ENCODE data around the gene MGAT5.

MGAT5 gene

GRCh38 chr2:134411828-134412638 is 158.2 kb downstream of the MGAT5 start:
- DNase-seq (ENCODE audit: extremely low read depth in 1 of 2, low read depth in 1 of 2): peak; percentile 29 to 46

GRCh38 chr2:134412639-134412999 is 158.7 kb downstream of the MGAT5 start:
- no peak for DNase-seq (ENCODE audit: extremely low read depth in 1 of 2, low read depth in 1 of 2)

DNA sequence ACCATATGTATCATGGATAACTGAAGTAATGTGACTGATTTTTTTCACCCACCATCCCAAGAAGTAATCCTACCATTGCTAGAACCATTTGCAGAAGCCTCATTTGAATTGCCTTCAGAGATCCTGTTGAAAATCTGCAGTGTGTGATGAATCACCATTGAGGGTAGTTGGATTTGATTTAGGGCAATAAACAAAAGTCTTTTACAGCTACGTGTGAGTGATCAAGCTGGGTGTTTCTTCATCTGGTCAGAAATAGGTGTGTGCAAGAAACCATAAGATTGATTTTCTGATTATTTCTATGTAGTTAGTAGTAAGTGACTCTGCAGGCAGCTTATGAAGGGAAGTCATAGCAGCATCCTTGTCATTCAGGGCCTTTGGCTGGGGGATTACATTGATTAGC is 159.6 kb downstream of the MGAT5 start:
- no peak for DNase-seq (ENCODE audit: extremely low read depth in 1 of 2, low read depth in 1 of 2)

GRCh38 chr2:134413912-134414311 is 160.0 kb downstream of the MGAT5 start:
- no peak for DNase-seq (ENCODE audit: extremely low read depth in 1 of 2, low read depth in 1 of 2)

DNA sequence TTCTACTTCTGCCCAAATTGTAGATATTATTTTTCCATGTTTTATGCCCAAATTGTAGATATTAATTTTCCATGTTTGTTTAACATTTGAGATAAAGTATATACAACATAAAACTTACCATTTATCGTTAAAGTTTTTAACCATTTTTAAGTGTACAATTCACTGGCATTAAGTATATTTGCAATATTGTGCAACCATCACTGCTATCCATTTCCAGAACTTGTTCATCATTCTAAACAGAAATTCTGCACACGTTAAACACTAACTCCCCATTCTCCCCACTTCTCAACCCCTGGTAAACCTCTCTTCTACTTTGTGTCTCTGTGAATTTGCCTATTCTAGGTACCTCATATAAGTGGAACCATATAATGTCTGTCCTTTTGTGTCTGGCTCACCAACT is 162.1 kb downstream of the MGAT5 start:
- no peak for DNase-seq (ENCODE audit: extremely low read depth in 1 of 2, low read depth in 1 of 2)

DNA sequence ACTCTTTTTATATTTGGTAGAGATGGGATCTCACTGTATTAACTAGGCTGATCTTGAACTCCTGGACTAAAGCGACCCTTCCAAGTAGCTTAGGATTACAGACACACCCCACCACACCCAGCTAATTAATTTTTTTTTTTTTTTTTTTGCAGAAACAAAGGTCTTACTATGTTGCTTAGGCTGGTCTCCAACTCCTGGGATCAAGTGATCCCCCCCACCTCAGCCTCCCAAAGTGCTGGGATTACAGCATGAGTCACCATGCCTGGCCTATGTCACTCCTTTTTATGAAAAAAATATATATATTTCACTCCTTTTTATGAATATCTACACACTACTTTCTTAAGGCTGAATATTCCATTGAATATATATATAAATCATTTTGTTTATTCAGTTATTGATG is 162.8 kb downstream of the MGAT5 start:
- DNase-seq (ENCODE audit: extremely low read depth in 1 of 2, low read depth in 1 of 2): no peak

GRCh38 chr2:134417968-134418582 is 164.2 kb downstream of the MGAT5 start:
- DNase-seq (ENCODE audit: extremely low read depth in 1 of 2, low read depth in 1 of 2): no peak

DNA sequence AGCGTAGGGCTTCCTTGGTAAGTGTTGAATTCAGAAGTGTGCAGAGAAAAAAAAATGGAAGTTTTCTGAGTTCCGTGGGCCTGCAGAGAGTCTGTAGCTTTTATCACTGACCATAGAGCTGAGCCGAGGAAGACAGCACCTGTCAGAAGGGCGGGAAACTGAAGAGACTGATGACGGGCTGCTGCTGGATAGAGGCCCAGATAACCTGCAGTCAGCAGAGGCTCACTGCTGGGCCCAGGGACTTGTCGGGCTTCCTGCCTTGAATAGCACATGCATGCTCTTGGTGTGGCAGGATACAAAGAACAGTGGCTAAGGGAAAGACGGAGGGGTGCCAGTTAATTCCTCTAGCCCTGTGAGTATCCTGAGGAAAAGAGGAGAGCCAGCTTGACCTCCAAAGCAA is 166.4 kb downstream of the MGAT5 start:
- DNase-seq (ENCODE audit: extremely low read depth in 1 of 2, low read depth in 1 of 2): no peak

GRCh38 chr2:134420920-134421319 is 167.0 kb downstream of the MGAT5 start:
- no peak for DNase-seq (ENCODE audit: extremely low read depth in 1 of 2, low read depth in 1 of 2)

DNA sequence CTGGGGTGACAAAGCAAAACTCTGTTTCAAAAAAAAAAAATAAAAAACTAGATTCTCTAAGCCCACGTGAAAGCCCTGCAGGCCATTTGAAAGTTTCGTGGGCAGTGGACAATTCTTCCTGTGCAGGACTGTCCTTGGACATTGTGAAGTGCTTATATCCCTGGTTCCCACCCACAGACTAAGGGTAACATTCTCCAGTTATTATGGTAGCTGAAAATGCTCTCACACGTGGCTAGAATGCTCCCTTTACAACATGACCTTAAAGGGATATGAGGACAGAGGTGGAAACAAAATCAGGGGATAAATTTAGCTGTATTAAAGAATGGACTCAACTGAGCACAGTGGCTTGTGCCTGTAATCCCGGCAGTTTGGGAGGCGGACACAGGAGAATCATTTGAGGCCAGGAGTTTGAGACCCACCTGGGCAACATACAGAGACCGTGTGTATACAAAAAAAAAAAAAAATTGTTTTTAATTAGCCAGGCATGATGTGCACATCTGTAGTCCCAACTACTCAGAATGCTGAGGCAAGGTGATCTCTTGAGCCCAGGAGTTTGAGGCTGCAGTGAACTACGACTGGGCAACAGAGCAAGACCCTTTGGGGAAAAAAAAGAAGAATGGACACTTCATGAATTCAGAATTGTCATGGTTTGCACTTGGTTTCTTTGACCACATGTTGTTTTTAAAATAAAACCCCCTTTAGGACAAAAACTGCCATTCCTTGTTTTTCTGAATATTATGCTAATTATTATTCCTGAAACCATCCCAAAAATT is 167.9 kb downstream of the MGAT5 start:
- DNase-seq (ENCODE audit: extremely low read depth in 1 of 2, low read depth in 1 of 2): no peak

DNA sequence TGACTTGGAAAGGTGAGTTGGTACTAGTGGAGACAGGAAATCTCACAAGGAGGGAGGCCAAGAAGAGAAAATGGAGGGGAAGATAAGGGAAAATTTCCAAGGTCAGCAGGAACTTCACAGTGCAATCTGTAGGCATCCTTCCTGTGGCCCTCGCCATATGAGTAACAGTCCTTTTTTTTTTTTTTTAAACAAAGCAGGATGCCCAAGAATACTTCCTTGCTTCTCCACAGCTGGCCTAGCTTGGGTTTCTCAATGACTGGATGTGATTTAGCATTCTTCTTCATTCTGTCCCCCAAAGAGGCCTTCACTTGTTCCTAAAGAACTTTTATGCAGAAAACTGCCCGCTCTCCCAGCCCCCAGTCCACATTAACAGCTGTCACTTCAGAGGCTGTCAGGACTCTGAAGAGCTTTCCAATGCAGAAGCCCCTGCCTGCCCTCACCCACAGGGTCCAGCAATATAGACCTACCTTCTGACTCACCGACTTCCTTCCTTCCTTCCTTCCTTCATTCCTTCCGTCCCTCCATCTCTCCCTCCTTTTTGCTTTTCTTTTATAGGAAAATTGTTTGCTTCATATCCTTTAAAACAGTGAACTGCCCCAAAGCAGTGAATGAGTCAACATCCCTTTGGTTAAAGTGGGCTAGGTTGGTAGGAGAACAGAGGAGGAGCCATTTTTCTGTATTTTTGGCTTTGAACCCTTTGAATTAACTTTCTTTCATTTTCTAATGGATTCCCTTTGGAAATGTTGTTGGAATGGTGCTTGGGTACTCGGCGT is 172.0 kb downstream of the MGAT5 start:
- no peak for DNase-seq (ENCODE audit: extremely low read depth in 1 of 2, low read depth in 1 of 2)

DNA sequence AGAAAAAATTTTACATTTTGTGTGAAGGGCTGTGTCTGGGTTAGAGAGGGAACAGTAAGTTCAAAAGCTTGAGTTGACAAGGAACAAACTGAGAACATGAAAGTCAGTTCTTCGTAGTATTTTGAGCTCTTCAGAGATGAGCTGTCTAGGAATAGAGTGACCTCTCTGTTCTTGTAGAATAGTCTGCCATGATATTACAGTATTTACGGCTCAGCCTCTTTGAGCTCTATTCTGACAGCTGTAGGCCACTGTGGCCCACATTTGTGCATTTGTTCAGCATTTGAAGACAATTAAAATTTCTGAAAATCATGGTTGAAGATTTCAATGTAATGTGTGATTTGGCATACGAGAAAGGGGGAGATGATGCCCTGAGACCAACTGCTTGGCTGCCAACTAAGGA is 172.8 kb downstream of the MGAT5 start:
- no peak for DNase-seq (ENCODE audit: extremely low read depth in 1 of 2, low read depth in 1 of 2)

- no peak for DNase-seq (ENCODE audit: extremely low read depth in 1 of 2, low read depth in 1 of 2)
Observed at GRCh38 chr2:134429886-134430285, 176.0 kb downstream of the MGAT5 start.

- no peak for DNase-seq (ENCODE audit: extremely low read depth in 1 of 2, low read depth in 1 of 2)
Observed at GRCh38 chr2:134431838-134432434, 178.1 kb downstream of the MGAT5 start.

DNA sequence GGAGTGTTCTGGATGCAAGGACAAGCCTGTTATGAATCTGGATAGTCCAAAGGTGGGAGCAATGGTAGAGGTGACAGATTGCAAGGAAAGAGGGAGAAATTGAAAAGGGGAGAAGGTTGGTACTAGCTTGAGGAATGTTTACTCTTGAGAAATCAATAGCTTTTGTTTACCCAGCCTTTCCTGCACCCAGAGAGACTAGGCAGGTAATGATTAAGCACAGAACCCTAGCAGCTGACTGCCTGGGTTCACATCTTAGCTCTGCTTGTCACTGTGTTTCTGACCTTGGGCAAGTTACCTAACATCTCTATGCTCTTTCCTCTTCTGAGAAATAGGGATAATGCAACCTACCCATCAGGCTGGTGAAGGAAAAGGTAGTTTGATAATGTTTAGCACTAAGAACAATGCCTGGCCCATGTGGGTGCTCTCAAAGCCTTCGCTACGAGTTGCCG is 178.6 kb downstream of the MGAT5 start:
- DNase-seq (ENCODE audit: extremely low read depth in 1 of 2, low read depth in 1 of 2): no peak

DNA sequence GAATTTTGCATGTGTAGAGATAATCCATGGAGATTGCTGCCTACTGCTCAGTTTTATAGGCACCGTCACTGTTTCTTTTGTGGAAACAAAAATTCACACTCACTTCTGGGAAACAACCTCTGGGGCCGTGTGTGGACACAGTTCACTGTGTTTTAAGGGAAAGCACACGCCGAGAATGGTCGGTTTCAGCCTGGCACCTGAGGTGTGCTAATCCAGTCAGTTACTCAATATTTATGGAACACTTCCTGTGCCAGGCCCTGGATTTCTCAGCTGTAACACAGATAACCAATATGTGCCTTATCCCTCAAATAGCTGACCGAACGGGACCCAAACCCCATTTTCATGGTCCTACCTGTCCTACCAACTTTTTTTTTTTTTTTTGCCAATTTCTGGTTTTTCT is 179.6 kb downstream of the MGAT5 start:
- no peak for DNase-seq (ENCODE audit: extremely low read depth in 1 of 2, low read depth in 1 of 2)

- no peak for DNase-seq (ENCODE audit: extremely low read depth in 1 of 2, low read depth in 1 of 2)
Observed at GRCh38 chr2:134433979-134434378, 180.1 kb downstream of the MGAT5 start.

- no peak for DNase-seq (ENCODE audit: extremely low read depth in 1 of 2, low read depth in 1 of 2)
Observed at GRCh38 chr2:134435505-134435904, 181.6 kb downstream of the MGAT5 start.

GRCh38 chr2:134435936-134436335 is 182.1 kb downstream of the MGAT5 start:
- DNase-seq (ENCODE audit: extremely low read depth in 1 of 2, low read depth in 1 of 2): no peak

- no peak for DNase-seq (ENCODE audit: extremely low read depth in 1 of 2, low read depth in 1 of 2)
Observed at GRCh38 chr2:134436706-134437105, 182.8 kb downstream of the MGAT5 start.

DNA sequence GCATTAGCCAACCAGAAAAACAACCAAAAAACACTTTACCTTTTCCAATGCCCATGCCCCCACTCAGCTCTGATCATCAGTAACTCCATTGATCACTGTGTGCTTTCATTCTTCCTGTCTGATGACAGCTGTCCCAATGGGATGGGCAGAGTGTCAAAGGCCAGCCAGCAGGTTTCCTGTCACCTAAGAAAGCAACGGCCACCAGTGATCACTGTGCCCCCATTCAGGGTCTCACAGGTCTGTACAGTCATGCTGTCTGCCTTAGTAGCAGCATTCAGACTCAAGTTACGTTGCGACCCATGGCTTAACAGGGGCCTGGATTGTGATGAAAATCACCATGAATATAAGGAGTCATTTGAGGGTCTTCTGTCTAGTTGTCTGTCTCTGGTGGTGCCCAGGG is 184.5 kb downstream of the MGAT5 start:
- no peak for DNase-seq (ENCODE audit: extremely low read depth in 1 of 2, low read depth in 1 of 2)
